ENCODE data around the gene TAF5L.

The TAF5L gene

DNA sequence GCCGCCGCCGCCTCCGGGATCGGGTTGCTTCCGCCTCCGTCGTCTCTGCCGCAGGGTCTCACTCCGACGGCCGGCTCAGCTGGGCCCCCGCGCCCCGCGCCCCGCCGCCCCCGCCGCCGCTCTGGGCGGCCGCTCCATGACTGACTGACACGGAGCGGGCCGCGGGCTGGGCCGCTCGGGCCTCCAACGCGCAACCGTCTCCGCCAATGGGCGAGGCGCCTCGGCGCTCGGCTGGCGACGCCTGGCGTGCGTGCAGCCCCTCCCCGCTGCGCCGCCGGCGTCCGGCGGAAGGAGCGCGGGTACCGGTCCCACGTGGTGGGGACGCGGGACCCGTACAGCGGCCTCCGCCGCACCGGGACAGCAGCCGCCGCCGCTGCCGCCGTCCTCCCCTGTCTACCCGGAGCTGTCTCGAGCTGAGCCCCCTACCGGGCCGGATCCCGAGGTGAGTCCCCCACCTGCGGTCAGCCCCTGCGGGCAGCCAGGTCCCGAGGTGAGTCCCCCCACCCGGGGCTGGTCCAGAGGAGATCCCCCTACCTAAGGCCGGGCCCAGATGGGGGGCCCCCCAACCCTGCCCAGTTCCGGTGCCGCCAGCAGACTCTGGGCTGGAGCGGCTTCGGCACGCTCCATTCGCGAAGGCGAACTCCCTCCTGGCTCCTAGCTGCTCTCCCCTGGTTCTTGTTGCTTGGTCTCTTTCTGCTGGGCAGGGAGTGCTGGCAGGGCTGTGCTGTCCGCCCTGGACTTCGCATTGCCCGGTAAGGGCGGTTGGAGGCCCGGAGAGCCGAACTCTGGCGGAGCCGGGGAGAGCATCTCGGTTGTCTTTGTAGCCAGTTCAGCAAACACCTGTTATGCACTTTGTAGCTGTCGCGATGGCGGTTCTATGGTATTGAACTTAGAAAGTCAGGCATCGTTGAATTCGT is at the start of gene TAF5L, which contains the start of gene URB2:
Gene TAF5L (minus strand): TSS at position 208 of the 917 bp plus-strand sequence. CDS start 11,640 bp downstream, outside the sequence.
Gene URB2 (plus strand): TSS at position 333 of the 917 bp plus-strand sequence. CDS start 1,387 bp downstream, outside the sequence.
- peak; percentile 45 for DNase-seq (ENCODE audit: low read depth, low spot score)

GRCh38 chr1:229675396-229675795 is 49.5 kb upstream of the TAF5L start:
- no peak for DNase-seq (ENCODE audit: low read depth, low spot score)

GRCh38 chr1:229674042-229674441 is 48.1 kb upstream of the TAF5L start:
- no peak for DNase-seq (ENCODE audit: low read depth, low spot score)

- DNase-seq (ENCODE audit: low read depth, low spot score): no peak
Observed at GRCh38 chr1:229672246-229672645, 46.3 kb upstream of the TAF5L start.

GRCh38 chr1:229671310-229671709 is 45.4 kb upstream of the TAF5L start:
- no peak for DNase-seq (ENCODE audit: low read depth, low spot score)

- peak; percentile 44 for DNase-seq (ENCODE audit: low read depth, low spot score)
Observed at GRCh38 chr1:229669333-229669732, 43.4 kb upstream of the TAF5L start.

DNA sequence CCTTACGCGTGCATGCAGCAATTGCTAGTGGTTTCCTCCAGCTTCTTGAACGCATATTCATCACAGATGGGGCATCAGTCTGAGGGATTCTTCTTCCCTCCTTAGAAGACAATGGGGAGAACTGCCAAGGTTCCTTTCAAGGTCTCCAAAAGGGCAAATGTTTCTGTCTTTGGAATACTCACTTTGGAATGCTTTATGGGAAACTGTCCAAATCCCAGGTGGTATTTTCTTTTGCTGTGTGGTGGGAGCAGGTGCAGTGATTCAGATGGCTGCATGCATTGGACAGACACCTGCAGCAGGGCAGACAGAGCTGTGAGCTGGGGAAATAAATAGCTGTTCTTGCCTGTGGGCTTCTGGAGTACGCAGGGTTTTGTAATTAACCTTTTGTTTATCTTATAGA is 40.7 kb upstream of the TAF5L start:
- DNase-seq (ENCODE audit: low read depth, low spot score): no peak

- no peak for DNase-seq (ENCODE audit: low read depth, low spot score)
Observed at GRCh38 chr1:229665912-229666558, 40.1 kb upstream of the TAF5L start.

- DNase-seq (ENCODE audit: low read depth, low spot score): no peak
Observed at GRCh38 chr1:229664133-229664689, 38.3 kb upstream of the TAF5L start.

DNA sequence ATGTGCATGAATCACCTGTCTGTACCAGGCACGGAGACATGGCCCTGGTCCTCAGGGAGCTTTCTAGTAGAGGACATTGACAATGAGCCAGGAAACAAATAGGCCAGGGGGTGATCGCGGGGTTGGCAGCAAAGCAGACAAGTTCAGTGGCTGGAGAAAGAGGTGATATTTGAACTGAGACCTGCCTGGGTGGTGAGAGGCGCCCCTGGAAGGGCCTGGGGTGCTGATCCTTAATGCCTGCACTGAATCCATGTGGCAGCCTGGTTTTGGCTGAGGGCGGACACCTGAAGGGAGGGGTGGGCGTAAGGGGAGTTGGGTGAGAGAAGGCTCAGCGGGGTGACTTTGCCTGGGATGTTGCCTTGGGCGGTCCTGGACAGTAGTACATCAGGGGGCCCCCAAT is 36.0 kb upstream of the TAF5L start:
- DNase-seq (ENCODE audit: low read depth, low spot score): no peak

GRCh38 chr1:229661022-229661877 is 35.3 kb upstream of the TAF5L start:
- peak; percentile 40 for DNase-seq (ENCODE audit: low read depth, low spot score)

- DNase-seq (ENCODE audit: low read depth, low spot score): no peak
Observed at GRCh38 chr1:229657993-229658755, 32.3 kb upstream of the TAF5L start.

DNA sequence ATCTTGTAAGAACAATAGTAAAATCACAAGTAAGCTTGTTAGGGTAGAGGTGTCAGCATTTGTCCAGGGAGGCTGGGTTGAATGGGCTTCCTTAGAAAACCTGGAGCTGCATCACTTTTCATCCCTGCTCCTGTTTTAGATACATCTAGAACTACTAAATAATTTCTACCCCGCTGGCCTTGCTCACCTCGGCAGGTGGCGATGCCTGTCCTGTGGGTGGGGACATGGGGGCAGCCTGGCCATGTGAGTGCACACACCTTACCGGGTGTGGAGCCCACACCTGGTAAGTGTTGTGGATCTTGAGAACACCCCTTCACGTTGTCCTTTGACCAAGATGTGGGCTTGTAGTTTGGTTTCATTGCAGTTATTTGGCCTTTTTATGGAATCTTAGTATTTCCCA is 29.9 kb upstream of the TAF5L start:
- DNase-seq (ENCODE audit: low read depth, low spot score): no peak

GRCh38 chr1:229653420-229653819 is 27.5 kb upstream of the TAF5L start:
- DNase-seq (ENCODE audit: low read depth, low spot score): no peak

DNA sequence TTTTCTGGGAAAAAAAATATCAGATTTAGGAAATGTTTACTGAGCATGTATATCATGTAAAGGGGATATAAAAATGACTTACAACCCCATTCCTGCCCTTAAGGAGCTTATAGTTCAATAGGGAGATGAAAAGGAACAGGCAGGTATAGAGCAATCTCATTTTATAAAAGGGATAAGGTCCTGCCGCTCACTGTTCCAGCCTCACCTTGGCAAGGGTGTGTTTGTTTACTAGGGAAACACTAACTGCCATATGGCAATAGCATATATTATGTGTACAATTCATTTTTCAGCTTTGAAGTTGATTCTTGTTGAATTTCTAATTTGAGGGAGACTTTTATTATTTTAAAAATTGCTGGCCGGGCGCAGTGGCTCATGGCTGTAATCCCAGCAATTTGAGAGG is 25.6 kb upstream of the TAF5L start:
- no peak for DNase-seq (ENCODE audit: low read depth, low spot score)

DNA sequence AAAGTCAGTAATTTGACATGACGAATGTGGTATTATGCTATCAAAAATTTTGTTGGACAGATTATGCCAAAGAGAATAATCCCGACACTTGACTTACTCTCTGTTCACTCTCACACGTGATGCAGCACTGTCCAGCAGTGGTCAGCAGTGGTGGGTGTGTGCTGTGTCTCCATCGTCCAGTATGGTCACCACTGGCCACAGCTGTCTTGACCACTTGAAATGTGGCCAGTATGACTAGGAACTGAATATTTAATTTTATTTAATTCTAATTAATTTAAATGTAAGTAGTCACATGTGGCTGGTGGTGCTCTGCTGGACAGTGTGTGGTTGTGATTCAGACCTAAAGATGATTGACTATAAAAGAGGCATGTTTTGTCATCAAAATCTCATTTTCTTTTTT is 24.1 kb upstream of the TAF5L start:
- no peak for DNase-seq (ENCODE audit: low read depth, low spot score)

- DNase-seq (ENCODE audit: low read depth, low spot score): no peak
Observed at GRCh38 chr1:229648406-229648805, 22.5 kb upstream of the TAF5L start.

DNA sequence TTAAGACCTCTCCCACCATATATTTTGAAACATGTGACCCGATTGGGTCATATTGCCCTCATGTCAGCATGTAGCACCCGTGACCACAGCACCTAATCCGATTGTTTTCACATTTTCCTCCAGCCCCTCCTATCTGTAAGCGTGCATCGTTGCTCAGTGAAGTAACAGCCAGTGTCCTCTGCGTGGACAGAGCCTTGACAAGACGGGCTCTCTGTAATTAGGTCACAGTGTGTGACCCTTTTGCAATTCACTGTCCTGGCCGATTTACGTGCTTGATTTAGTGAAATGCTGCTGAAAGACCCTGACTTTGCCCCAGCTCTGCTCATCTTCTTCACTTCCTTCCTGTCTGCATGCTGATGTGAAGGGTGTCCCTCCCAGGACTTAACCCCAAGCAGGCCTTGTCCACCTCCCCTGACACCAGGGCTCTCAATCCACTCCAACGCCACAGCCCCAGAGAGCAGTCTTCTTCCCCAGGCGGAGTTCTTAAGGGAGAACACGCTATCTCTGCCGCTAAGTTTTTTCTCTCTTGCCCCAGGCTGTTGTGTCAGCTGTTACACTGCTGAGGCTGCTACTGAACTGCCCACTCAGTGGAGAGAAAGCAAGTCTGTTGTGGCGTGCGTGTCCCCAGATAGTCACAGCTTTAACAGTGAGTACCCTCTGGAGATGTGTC is 19.5 kb upstream of the TAF5L start:
- DNase-seq (ENCODE audit: low read depth, low spot score): no peak

DNA sequence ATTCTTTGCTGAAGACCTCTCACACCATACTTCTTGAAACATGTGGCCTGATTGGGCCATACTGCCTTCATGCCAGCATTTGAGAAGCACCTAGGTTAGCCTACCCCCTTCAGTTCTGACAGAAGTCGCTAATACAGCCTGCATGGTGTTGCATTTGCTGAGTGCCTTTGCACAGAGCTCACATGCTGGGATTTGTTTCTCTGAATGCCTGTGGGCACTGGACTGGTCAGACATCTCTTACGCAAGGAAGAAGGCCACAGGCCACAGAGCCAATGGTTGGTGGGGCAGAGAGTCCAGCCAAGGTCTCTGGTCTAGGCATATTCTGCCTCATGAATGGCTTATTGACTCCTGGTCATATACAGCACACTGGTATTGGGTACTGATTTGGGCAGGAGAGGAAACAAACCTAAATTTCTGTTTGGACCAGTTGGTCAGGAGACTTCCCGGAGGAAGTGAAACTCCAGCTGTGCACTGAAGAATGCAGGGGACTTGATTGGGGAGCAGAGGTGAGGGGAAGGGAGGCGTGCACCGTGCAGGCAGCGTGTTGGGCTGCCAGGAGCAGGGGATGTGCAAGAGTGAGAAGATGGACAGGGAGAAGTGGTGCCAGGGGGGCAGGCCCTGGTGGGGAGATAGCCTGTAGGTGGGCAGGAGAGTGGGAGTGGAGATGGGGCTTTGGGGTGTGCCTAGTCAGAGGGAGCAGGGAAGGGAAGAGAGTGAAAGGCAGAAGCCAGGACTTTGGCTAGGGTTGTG is 18.2 kb upstream of the TAF5L start:
- DNase-seq (ENCODE audit: low read depth, low spot score): no peak

Data from smooth muscle cell of the brain vasculature (primary cell).